Thoracic aorta (tissue), 2 donors: Measurements from ENCODE around the gene SERPINA4. TPM values are rescaled to one million over a fixed set of nuclear protein-coding genes. Genes with fewer than 3 reads are reported as not detected.

Source experiments
- ATAC-seq: fragments of 150-250 bp; one replicate; pipeline ENCODE4 v1.8.0; 2017; ENCODE audit warnings: low read depth; ENCODE audit not compliant: insufficient number of reproducible peaks, low FRiP score
- DNase-seq: peaks from one replicate; pipeline ENCODE4 v3.0.0-alpha.2; 2020; ENCODE audit warnings: low spot score
- H3K27ac ChIP-seq, 2 donors: fragments of 200-600 bp; sonication (generic); 1 replicate in 1 of 2; 2 replicates in 1 of 2; pipeline ENCODE4 v1.5.1; 2016; ENCODE audit warnings: mild to moderate bottlenecking in 2 of 2, moderate library complexity in 2 of 2
- H3K27me3 ChIP-seq: fragments of 200-600 bp; sonication (generic); replicated peaks from 2 replicates; pipeline ENCODE4 v1.6.0; 2016; ENCODE audit warnings: mild to moderate bottlenecking; ENCODE audit not compliant: insufficient read depth
- H3K36me3 ChIP-seq: fragments of 200-600 bp; sonication (generic); one replicate; pipeline ENCODE4 v1.5.1; 2016
- H3K4me1 ChIP-seq, 2 donors: fragments of 200-600 bp; sonication (generic); 1 replicate in 1 of 2; 2 replicates in 1 of 2; pipeline versions ENCODE4 v1.5.1 to v1.6.0; 2016; ENCODE audit warnings: low read depth in 2 of 2, mild to moderate bottlenecking in 1 of 2; ENCODE audit not compliant: control insufficient read depth in 1 of 2
- H3K4me3 ChIP-seq: fragments of 200-600 bp; sonication (generic); 2 replicates; pipeline ENCODE4 v1.5.1; 2016; ENCODE audit warnings: mild to moderate bottlenecking
- H3K9me3 ChIP-seq: fragments of 200-600 bp; sonication (generic); 2 replicates; pipeline ENCODE4 v1.5.1; 2016
- total RNA-seq, 2 donors: library from RNA; depleted of rRNA; stranded (reverse); fragments of >200 nt; gene quantifications; one replicate each; pipeline versions ENCODE4 v1.1.0 to v1.2.3, GENCODE V29; 2016
- TF ChIP-seq, protein P1 (sequence below): fragments of 200-600 bp; sonication (generic); IDR thresholded peaks from one replicate; pipeline ENCODE4 v1.5.1; 2019; ENCODE audit warnings: antibody characterized with exemption

SERPINA4 gene
- total RNA-seq, 2 donors from 2014 or later, result not detected

DNA sequence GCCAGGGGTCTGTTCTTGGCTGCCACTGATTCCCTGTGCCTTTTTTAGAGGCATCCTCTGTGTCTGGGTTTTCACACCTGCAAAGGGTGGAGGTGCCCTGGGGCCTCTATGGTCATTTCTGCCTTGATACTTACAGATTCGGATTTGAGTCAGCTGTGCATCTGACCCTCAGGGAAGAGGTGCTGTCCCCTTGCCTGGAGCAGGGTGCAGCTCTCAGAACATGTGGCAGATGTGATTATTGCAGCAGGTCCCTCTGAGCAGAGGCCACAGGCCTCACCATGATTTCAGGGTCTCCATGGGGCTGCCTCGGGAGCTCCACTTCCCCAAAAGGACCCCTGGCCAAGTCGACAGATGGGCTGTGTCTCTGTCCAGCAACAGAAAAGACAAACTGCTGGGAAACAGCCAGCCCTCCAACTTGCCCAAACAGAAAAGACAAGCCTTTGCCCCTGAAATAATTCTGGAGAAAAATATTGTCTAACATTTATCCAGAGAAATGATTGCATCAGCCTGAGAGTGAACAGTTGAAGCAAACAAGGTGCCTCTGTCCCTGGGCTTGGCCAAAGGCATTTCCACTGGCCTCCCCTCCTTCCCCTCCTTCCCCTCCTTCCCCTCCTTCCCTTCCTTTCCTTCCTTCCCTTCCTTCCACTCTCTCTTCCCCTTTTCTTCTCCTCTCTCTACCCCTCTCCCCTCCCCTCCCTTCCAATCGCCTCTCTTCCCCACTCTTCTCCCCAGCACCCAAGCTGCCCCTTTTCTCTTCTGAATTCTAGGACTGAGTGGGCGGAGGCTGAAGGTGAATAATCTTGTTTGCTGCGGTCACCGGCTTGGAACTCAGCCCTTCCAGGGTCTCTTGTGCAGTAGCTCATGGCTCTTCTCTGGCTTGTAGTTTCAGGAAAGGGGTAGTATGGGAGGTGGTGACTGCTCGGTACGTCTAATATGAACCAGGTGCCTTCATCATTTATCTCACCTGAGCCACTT, 51.6 kb downstream of the SERPINA4 start:
- Histone ChIP-seq H3K4me3 (no peak overlapping the region), H3K27ac (no peak overlapping the region), H3K9me3 (no peaks in the 10 kb centered on the region), H3K36me3 (no peaks in the 10 kb centered on the region), H3K27me3 (no peaks in the 10 kb centered on the region), H3K4me1 (no peaks in the 10 kb centered on the region)
- TF ChIP-seq, protein P1, sequence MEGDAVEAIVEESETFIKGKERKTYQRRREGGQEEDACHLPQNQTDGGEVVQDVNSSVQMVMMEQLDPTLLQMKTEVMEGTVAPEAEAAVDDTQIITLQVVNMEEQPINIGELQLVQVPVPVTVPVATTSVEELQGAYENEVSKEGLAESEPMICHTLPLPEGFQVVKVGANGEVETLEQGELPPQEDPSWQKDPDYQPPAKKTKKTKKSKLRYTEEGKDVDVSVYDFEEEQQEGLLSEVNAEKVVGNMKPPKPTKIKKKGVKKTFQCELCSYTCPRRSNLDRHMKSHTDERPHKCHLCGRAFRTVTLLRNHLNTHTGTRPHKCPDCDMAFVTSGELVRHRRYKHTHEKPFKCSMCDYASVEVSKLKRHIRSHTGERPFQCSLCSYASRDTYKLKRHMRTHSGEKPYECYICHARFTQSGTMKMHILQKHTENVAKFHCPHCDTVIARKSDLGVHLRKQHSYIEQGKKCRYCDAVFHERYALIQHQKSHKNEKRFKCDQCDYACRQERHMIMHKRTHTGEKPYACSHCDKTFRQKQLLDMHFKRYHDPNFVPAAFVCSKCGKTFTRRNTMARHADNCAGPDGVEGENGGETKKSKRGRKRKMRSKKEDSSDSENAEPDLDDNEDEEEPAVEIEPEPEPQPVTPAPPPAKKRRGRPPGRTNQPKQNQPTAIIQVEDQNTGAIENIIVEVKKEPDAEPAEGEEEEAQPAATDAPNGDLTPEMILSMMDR, result no peak
- DNase-seq, result no peak
- no peak for ATAC-seq

DNA sequence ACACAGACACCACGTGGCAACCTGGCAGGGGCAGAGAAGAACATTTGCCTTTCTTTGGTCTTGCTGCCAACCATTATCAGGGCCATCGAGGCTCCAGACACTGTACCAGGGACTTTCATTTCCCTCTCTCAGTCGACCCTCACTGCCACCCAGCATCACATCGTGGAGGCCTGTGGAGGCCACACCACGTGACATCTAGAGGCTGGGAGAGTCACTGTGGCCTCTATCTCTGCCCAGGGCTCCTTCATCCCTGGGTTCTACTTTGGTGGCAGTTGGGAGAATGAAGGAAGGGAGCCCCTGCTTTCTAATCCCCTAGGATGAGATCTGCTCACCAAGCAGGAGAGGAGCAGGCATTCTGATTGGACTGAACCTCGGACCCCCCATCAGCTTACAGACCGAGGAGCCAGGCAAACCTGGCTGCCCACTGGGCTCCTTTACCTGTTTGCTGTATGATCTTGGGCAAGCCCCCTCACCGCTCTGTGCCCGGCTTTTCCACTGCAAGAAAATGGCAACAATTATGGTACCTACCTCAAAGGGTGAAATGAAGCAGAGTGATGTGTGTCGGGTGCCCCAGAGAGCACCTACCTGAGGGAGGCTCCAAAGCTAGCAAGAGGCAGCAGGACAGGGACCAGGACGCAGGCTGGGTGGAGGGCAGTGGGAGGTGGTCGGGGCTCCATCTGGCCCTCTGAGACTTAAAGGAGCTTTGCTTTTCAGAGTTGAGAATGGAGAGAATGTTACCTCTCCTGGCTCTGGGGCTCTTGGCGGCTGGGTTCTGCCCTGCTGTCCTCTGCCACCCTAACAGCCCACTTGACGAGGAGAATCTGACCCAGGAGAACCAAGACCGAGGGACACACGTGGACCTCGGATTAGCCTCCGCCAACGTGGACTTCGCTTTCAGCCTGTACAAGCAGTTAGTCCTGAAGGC, 52.7 kb downstream of the SERPINA4 start:
- Histone ChIP-seq H3K9me3 (peaks cover 10% of the 10 kb centered on the region), H3K36me3 (no peaks in the 10 kb centered on the region), H3K4me1 (no peaks in the 10 kb centered on the region), H3K27ac (no peak overlapping the region), H3K27me3 (no peaks in the 10 kb centered on the region), H3K4me3 (no peak overlapping the region)
- TF ChIP-seq, protein P1, result no peak
- DNase-seq (no peak), ATAC-seq (no peak)

DNA sequence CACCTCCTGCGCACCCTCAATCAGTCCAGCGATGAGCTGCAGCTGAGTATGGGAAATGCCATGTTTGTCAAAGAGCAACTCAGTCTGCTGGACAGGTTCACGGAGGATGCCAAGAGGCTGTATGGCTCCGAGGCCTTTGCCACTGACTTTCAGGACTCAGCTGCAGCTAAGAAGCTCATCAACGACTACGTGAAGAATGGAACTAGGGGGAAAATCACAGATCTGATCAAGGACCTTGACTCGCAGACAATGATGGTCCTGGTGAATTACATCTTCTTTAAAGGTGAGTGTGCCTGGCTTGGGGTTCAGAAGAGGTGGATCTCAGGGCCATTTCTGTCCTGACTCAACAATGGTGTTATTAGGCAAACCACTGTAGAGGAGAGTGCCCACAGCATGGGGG, 53.6 kb downstream of the SERPINA4 start:
- Histone ChIP-seq H3K27me3 (no peaks in the 10 kb centered on the region), H3K9me3 (peaks cover 14% of the 10 kb centered on the region), H3K4me3 (no peak overlapping the region), H3K36me3 (no peaks in the 10 kb centered on the region), H3K4me1 (no peaks in the 10 kb centered on the region), H3K27ac (no peak overlapping the region)
- TF ChIP-seq, protein P1, result no peak
- no peak for DNase-seq
- no peak for ATAC-seq

DNA sequence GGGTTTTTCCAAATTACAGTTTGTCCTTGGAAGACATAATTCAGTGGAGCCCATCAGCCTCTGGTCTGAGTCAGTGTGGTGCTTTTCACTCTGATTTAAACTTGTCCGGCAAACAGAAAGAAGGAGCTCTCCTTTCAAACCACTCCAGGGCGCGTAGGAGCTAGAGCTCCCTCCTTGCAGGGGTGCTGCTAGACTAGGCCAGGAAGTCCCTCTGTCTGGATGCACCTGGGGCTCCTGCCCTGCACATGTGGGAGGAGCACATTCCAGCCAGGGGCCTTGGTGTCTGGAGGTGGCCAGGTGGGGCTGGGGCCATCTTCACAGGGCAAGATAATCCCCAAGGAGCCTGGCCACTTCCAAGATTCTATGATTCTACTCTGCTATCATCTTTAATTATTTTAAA, 54.0 kb downstream of the SERPINA4 start:
- ATAC-seq, result no peak
- no peak for DNase-seq
- Histone ChIP-seq H3K36me3 (no peaks in the 10 kb centered on the region), H3K27me3 (no peaks in the 10 kb centered on the region), H3K4me3 (no peak overlapping the region), H3K27ac (no peak overlapping the region), H3K4me1 (no peaks in the 10 kb centered on the region), H3K9me3 (peaks cover 14% of the 10 kb centered on the region)
- TF ChIP-seq, protein P1, result no peak
